Epithelial cell of proximal tubule (primary cell): Measurements from ENCODE around the gene LRFN3. TPM values are rescaled to one million over a fixed set of nuclear protein-coding genes. Genes with fewer than 3 reads are reported as not detected.
A peak's percentile ranks its signal among the peaks of the same experiment; 100 is the strongest.
"Not testable (repeated sequence)": the region's sequence is repeated elsewhere in the genome, so short reads cannot be mapped to it uniquely, and the experiment has no call there.

Experiments
- DNase-seq: peaks from one replicate; pipeline ENCODE4 v3.0.0-alpha.2; 2011; ENCODE audit warnings: low read depth
- H3K4me3 ChIP-seq: 2 replicates; pipeline ENCODE4 v1.5.1; 2011; ENCODE audit warnings: low read depth, mild to moderate bottlenecking, low read length
- total RNA-seq: library from RNA; depleted of rRNA; stranded (reverse); fragments of >200 nt; gene quantifications from 2 replicates; pipeline ENCODE4 v1.2.3, GENCODE V29; 2015
- TF ChIP-seq, protein P1 (sequence below): conservative IDR thresholded peaks from 2 replicates; pipeline ENCODE4 v1.5.1; 2012; ENCODE audit warnings: low read depth, mild to moderate bottlenecking, low read length

LRFN3 gene, protein sequence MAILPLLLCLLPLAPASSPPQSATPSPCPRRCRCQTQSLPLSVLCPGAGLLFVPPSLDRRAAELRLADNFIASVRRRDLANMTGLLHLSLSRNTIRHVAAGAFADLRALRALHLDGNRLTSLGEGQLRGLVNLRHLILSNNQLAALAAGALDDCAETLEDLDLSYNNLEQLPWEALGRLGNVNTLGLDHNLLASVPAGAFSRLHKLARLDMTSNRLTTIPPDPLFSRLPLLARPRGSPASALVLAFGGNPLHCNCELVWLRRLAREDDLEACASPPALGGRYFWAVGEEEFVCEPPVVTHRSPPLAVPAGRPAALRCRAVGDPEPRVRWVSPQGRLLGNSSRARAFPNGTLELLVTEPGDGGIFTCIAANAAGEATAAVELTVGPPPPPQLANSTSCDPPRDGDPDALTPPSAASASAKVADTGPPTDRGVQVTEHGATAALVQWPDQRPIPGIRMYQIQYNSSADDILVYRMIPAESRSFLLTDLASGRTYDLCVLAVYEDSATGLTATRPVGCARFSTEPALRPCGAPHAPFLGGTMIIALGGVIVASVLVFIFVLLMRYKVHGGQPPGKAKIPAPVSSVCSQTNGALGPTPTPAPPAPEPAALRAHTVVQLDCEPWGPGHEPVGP
- 6.2 and 12.7 TPM in 2 replicates for total RNA-seq

DNA sequence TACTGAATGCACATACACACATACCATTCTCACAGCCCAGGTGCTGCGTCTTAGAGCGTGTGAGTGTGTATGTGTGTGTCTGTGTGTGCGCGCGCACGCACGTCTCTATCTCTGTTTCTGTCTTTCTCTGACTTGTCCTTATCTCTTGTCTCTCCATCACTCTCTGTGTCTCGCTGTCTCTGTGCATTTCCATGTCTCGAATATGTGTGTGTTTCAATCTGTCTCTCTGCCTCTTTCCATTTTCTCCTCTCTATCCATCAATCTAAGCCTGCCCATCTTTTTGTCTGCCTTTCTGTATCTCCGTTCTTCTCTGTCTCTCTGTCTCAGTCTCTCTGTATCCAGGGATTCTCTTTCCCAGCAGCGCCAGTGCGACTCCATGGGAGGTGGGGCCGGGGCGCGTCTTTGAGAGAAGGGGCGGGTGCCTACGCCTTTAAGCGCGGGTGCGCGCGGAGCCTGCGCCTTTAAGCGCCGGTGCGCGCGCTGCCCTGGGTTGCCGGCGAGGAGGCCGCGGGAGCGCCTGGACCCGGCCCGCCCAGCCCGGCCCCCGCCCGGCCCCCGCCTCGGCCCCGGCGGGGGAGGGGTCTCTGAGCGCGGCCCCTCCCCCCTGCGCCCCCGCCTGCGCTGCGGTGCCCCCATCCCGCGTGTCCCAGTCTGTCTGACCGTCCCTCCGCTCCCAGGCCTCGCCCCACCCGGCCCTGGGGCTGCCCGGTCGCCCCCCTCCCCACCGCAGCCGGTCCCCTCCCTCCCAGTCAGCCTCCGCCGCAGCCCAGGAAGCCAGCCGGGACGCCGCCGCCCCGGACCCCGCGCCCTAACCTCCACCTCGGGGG, at the start of gene LRFN3:
Gene LRFN3 (plus strand): TSS at position 464 of the 827 bp plus-strand sequence. CDS start 3,052 bp downstream, outside the sequence.
- peak within 1 kb of the TSS; percentile 90 for H3K4me3 ChIP-seq
- DNase-seq: no peak
- TF ChIP-seq, protein P1, sequence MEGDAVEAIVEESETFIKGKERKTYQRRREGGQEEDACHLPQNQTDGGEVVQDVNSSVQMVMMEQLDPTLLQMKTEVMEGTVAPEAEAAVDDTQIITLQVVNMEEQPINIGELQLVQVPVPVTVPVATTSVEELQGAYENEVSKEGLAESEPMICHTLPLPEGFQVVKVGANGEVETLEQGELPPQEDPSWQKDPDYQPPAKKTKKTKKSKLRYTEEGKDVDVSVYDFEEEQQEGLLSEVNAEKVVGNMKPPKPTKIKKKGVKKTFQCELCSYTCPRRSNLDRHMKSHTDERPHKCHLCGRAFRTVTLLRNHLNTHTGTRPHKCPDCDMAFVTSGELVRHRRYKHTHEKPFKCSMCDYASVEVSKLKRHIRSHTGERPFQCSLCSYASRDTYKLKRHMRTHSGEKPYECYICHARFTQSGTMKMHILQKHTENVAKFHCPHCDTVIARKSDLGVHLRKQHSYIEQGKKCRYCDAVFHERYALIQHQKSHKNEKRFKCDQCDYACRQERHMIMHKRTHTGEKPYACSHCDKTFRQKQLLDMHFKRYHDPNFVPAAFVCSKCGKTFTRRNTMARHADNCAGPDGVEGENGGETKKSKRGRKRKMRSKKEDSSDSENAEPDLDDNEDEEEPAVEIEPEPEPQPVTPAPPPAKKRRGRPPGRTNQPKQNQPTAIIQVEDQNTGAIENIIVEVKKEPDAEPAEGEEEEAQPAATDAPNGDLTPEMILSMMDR: no peak

DNA sequence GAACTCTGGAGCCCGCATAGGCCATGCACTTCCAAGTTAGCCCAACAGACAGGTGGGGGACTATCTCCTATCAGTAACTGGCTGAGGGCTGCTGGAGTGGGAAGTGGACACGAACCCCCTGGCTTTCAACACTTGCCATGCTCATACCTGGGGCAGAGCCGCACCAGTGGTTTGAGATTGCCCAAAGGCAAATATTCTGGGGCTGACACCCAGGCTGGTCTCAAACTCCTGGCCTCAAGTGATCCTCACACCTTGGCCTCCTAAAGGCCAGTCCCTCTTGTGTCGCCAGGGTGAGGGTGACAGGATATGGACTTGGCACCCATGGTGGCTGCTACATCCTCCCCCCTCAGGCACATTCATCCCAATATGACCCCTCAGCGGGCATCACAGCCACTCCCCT, 49.0 kb upstream of the LRFN3 start:
- DNase-seq: no peak
- TF ChIP-seq, protein P1: no peak
- no peak overlapping the region for H3K4me3 ChIP-seq

DNA sequence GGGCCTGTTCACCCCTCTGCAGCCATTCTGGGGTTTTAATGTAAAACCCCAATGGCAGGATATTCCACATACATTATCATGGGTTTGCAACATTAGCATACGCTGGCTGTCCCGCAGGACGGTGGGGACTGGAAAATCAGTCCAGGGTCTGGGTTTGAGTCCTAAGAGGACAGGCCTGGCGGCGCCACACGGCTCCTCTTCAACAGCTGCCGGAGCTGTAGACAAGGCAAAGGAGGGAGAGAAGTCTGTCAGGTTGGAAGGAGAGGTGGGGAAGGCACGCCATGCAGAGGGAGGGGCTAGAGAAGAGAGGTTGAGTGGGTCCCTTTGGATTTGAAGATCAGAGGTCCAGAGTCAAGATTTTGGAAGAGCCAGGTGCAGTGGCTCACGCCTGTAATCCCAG, 47.8 kb upstream of the LRFN3 start:
- TF ChIP-seq, protein P1: no peak
- H3K4me3 ChIP-seq: no peak overlapping the region
- DNase-seq: no peak

DNA sequence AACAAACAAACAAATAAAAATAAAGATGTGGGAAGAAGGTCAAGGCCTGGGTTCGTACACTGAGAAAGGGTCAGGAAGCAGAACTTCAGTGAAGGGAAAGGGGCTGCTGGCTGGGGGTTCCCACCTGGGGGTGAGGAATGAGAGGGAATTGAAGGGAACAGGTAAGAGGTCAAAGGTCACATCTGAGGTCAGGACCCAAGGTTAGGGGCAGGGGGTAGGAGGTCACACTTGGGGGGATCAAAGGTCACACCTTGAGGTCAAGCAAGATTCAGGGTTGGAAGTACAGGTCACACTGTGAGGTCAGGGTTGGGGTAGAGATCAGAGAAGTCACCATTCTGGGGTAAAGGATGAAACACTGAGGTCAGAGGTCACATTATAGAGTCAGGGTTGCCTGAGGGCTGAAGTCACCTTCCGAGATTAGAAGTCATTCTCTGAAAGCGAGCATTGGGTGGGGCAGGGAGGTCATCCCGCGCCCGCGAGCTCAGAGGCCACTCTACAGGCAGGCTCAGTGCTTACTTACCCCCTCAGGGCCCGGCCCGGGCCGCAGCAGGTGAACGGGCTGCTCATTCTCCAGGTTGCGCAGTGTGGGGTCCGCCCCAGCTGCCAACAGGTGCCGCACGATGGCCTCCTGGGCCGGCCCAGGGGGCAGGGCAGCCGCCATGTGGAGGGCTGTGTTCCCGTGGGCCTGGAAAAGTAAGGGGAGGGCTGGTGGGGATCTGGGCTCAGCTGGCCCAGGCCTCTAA, 46.6 kb upstream of the LRFN3 start:
- DNase-seq: no peak
- no peak overlapping the region for H3K4me3 ChIP-seq
- TF ChIP-seq, protein P1: no peak

DNA sequence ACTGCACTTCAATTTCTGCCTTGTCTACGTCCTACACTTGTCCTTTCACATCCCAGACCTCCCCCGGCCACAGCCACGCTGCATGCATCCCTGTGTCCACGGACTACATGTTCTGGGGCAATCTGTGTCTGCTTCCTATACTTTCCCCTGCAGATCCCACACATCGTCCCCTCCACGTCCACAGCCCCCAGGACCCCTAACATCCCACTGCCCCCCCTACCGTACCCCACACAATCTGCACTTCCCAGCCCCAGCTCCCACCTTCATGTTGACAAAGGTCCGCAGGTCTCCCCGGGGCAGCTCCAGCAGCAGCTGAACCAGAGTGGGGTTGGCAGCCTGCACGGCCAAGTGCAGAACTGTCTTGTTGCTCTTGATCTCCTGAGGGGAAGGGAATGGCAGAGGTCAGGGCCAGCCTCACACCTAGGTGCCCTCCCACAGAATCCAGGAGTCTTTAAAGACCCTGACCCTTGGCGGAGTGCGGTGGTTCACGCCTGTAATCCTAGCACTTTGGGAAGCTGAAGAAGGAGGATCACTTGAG, 46.0 kb upstream of the LRFN3 start:
- H3K4me3 ChIP-seq: no peak overlapping the region
- no peak for DNase-seq
- TF ChIP-seq, protein P1: no peak

DNA sequence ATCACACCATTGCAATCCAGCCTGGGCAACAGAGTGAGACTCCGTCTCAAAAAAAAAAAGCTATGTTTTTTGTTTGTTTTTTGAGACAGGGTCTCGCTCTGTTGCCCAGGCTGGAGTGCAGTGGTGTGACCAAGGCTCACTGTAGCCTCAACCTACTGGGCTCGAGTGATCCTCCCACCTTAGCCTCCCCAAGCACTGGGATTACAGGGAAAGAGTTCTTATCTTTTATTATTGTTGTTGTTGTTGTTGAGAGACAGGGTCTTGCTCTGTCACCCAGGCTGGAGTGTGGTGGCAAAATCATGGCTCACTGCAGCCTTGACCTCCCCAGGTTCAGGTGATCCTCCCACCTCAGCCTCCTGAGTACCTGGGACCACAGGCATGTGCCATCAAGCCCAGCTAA, 44.4 kb upstream of the LRFN3 start:
- not testable (repeated sequence) for DNase-seq, H3K4me3 ChIP-seq
